Tibial nerve (tissue), 4 donors: ENCODE data around the gene ZNF778. TPM values are rescaled to one million over a fixed set of nuclear protein-coding genes. Genes with fewer than 3 reads are reported as not detected.

Experiments
- DNase-seq, 2 donors: peaks; one replicate each; pipeline ENCODE4 v3.0.0-alpha.2; 2019; ENCODE audit warnings: low spot score in 2 of 2
- H3K27ac ChIP-seq, 4 donors: fragments of 200-600 bp; sonication (generic) in 3 of 4; one replicate each; pipeline ENCODE4 v1.5.1; 2017 to 2019; ENCODE audit warnings: mild to moderate bottlenecking in 1 of 4
- H3K27me3 ChIP-seq, 2 donors: fragments of 200-600 bp; sonication (generic) in 1 of 2; one replicate each; pipeline versions ENCODE4 v1.5.1 to v1.6.0; 2017 to 2019
- H3K36me3 ChIP-seq, 3 donors: fragments of 200-600 bp; sonication (generic); one replicate each; pipeline ENCODE4 v1.5.1; 2018 to 2019
- H3K4me1 ChIP-seq, 4 donors: fragments of 200-600 bp; sonication (generic) in 3 of 4; one replicate each; pipeline ENCODE4 v1.5.1; 2017 to 2019
- H3K4me3 ChIP-seq, 4 donors: fragments of 200-600 bp; sonication (generic) in 3 of 4; one replicate each; pipeline ENCODE4 v1.5.1; 2017 to 2019; ENCODE audit warnings: mild to moderate bottlenecking in 1 of 4, moderate library complexity in 1 of 4
- H3K9me3 ChIP-seq, 4 donors: fragments of 200-600 bp; sonication (generic) in 3 of 4; one replicate each; pipeline ENCODE4 v1.5.1; 2017 to 2019
- CTCF ChIP-seq, 5 experiments: fragments of 200-600 bp in 3 of 5; fragments of 450-650 bp in 2 of 5; sonication (generic) in 3 of 5; IDR thresholded peaks; one replicate each; pipeline ENCODE4 v1.5.1; 2016 to 2019; ENCODE audit warnings: antibody characterized with exemption in 5 of 5, mild to moderate bottlenecking in 3 of 5, moderate library complexity in 2 of 5
- EP300 ChIP-seq, 2 donors: sonication (generic); formaldehyde crosslinking; IDR thresholded peaks; one replicate each; pipeline ENCODE4 v1.6.1; 2017; ENCODE audit warnings: antibody characterized with exemption in 2 of 2, mild to moderate bottlenecking in 1 of 2
- POLR2A ChIP-seq, 2 donors: fragments of 450-650 bp; IDR thresholded peaks; one replicate each; pipeline ENCODE4 v1.6.1; 2017; ENCODE audit warnings: antibody characterized with exemption in 2 of 2, mild to moderate bottlenecking in 2 of 2, moderate library complexity in 2 of 2
- WGBS, 2 donors: methylation state at CpG; one replicate each; pipeline ENCODE4 v1.1.5; 2018; 5-methylcytosine and 5-hydroxymethylcytosine counted together
- total RNA-seq, 4 donors: library from RNA; depleted of rRNA; stranded (reverse); fragments of >200 nt; gene quantifications; one replicate each; pipeline ENCODE4 v1.1.0, GENCODE V29; 2016

ZNF778 gene
- total RNA-seq, 4 donors from 2014 or later: 11.2 to 26.0 (median 16.2) TPM

- no peak for DNase-seq
- Histone ChIP-seq H3K4me1 (peaks cover 0 to 28% (median 7%) of the 10 kb centered on the region in 4 donors), H3K36me3 (no peaks in the 10 kb centered on the region), H3K27ac (no peak overlapping the region), H3K9me3 (peaks cover 0 to 10% (median 0%) of the 10 kb centered on the region in 4 donors), H3K27me3 (peaks cover 0 to 70% of the 10 kb centered on the region in 2 donors), H3K4me3 (peak overlapping the region in 1 of 4 donors; percentile 47)
- 0 to 4% methylated on average over 10 to 22 of the region's 58 CpGs for WGBS, 2 donors
- TF ChIP-seq EP300 (IDR thresholded peaks at IDR 0.05) (no peak), POLR2A (IDR thresholded peaks at IDR 0.05) (no peak), CTCF (IDR thresholded peaks at IDR 0.05) (no peak)
Observed at GRCh38 chr16:89200850-89201411, 16.6 kb upstream of the ZNF778 start.

GRCh38 chr16:89201439-89202377 is 15.8 kb upstream of the ZNF778 start:
- DNase-seq: peak in 1 of 2 donors; percentile 24
- Histone ChIP-seq H3K27ac (no peak overlapping the region), H3K4me3 (peak overlapping the region in 2 of 4 donors; percentile 18 to 47), H3K36me3 (no peaks in the 10 kb centered on the region), H3K4me1 (peaks cover 0 to 28% (median 7%) of the 10 kb centered on the region in 4 donors), H3K27me3 (peaks cover 0 to 70% of the 10 kb centered on the region in 2 donors), H3K9me3 (peaks cover 0 to 10% (median 0%) of the 10 kb centered on the region in 4 donors)
- WGBS, 2 donors: 2 to 6% methylated on average over 24 to 34 of the region's 111 CpGs
- no peak for TF ChIP-seq EP300 (IDR thresholded peaks at IDR 0.05)
- TF ChIP-seq CTCF (IDR thresholded peaks at IDR 0.05): no peak
- no peak for TF ChIP-seq POLR2A (IDR thresholded peaks at IDR 0.05)

- no peak overlapping the region for H3K27ac ChIP-seq
- no peak for DNase-seq
- peaks cover 0 to 28% (median 7%) of the 10 kb centered on the region in 4 donors for H3K4me1 ChIP-seq
- H3K27me3 ChIP-seq: peaks cover 0 to 68% of the 10 kb centered on the region in 2 donors
- TF ChIP-seq EP300 (IDR thresholded peaks at IDR 0.05) (no peak), CTCF (IDR thresholded peaks at IDR 0.05) (no peak), POLR2A (IDR thresholded peaks at IDR 0.05) (no peak)
- peak overlapping the region in 1 of 4 donors; percentile 47 for H3K4me3 ChIP-seq
- WGBS, 2 donors: 49 to 50% methylated on average over 42 to 48 of the region's 49 CpGs
- H3K9me3 ChIP-seq: peaks cover 0 to 10% (median 0%) of the 10 kb centered on the region in 4 donors
- H3K36me3 ChIP-seq: no peaks in the 10 kb centered on the region
Observed at GRCh38 chr16:89202422-89203215, 14.9 kb upstream of the ZNF778 start.

- DNase-seq: no peak
- H3K9me3 ChIP-seq: peaks cover 0 to 3% (median 0%) of the 10 kb centered on the region in 4 donors
- TF ChIP-seq CTCF (IDR thresholded peaks at IDR 0.05): no peak
- no peak for TF ChIP-seq EP300 (IDR thresholded peaks at IDR 0.05)
- TF ChIP-seq POLR2A (IDR thresholded peaks at IDR 0.05): no peak
- no peak overlapping the region for H3K4me3 ChIP-seq
- no peaks in the 10 kb centered on the region for H3K4me1 ChIP-seq
- H3K27ac ChIP-seq: no peak overlapping the region
- peaks cover 0 to 22% of the 10 kb centered on the region in 2 donors for H3K27me3 ChIP-seq
- H3K36me3 ChIP-seq: no peaks in the 10 kb centered on the region
- WGBS, 2 donors: 80 to 84% methylated on average over 4 of the region's 4 CpGs
Observed at GRCh38 chr16:89207993-89208392, 9.5 kb upstream of the ZNF778 start.
